ENCODE measurements around the gene CSH2. TPM values are rescaled to one million over a fixed set of nuclear protein-coding genes. Genes with fewer than 3 reads are reported as not detected.
A peak's percentile ranks its signal among the peaks of the same experiment; 100 is the strongest.
"Not testable (repeated sequence)": the region's sequence is repeated elsewhere in the genome, so short reads cannot be mapped to it uniquely, and the experiment has no call there.

Gene CSH2
- total RNA-seq, 2 donors from 2014 or later = 3.6 to 4.0 TPM

GRCh38 chr17:63889026-63889848, 15.8 kb upstream of the CSH2 start:
- peak overlapping the region; percentile 75 for H3K27ac Mint-ChIP-seq
- ATAC-seq = peak; percentile 83
- not testable (repeated sequence) for DNase-seq; H3K36me3 Mint-ChIP-seq (ENCODE audit: low read depth); H3K4me1 Mint-ChIP-seq; H3K9me3 ChIP-seq (ENCODE audit: control insufficient read depth, low read length, poor library complexity, severe bottlenecking)
- peak overlapping the region; percentile 19 for H3K4me3 Mint-ChIP-seq
- peaks cover 12% of the 10 kb centered on the region for H3K27me3 Mint-ChIP-seq

GRCh38 chr17:63885119-63885518, 11.6 kb upstream of the CSH2 start:
- not testable (repeated sequence) for DNase-seq; H3K27ac Mint-ChIP-seq; H3K4me1 Mint-ChIP-seq; H3K4me3 Mint-ChIP-seq; H3K9me3 ChIP-seq (ENCODE audit: control insufficient read depth, low read length, poor library complexity, severe bottlenecking); H3K36me3 Mint-ChIP-seq (ENCODE audit: low read depth); ATAC-seq
- H3K27me3 Mint-ChIP-seq = peaks cover 12% of the 10 kb centered on the region

GRCh38 chr17:63882626-63883126, 9.2 kb upstream of the CSH2 start:
- not testable (repeated sequence) for DNase-seq; H3K4me3 Mint-ChIP-seq; ATAC-seq; H3K4me1 Mint-ChIP-seq; H3K9me3 ChIP-seq (ENCODE audit: control insufficient read depth, low read length, poor library complexity, severe bottlenecking); H3K27ac Mint-ChIP-seq; H3K36me3 Mint-ChIP-seq (ENCODE audit: low read depth)
- H3K27me3 Mint-ChIP-seq = peaks cover 11% of the 10 kb centered on the region

GRCh38 chr17:63881935-63882601, 8.6 kb upstream of the CSH2 start, which contains the start of gene GH2:
Gene GH2 (minus strand): TSS chr17:63881944. CDS start chr17:63881801, 143 bp downstream.
- Mint-ChIP-seq H3K27me3 (peaks cover 9% of the 10 kb centered on the region), H3K36me3 (ENCODE audit: low read depth) (no peaks in the 10 kb centered on the region), H3K4me1 (peaks cover 3% of the 10 kb centered on the region), H3K27ac (no peak within 1 kb of the TSS), H3K4me3 (no peak within 1 kb of the TSS)
- peak; percentile 95 for ATAC-seq
- no peaks in the 10 kb centered on the region for H3K9me3 ChIP-seq (ENCODE audit: control insufficient read depth, low read length, poor library complexity, severe bottlenecking)
- DNase-seq = peak; percentile 21 to 60 (median 41)

GRCh38 chr17:63881337-63881736, 7.9 kb upstream of the CSH2 start:
- not testable (repeated sequence) for H3K4me1 Mint-ChIP-seq; H3K27me3 Mint-ChIP-seq; H3K9me3 ChIP-seq (ENCODE audit: control insufficient read depth, low read length, poor library complexity, severe bottlenecking); DNase-seq; ATAC-seq; H3K4me3 Mint-ChIP-seq; H3K27ac Mint-ChIP-seq; H3K36me3 Mint-ChIP-seq (ENCODE audit: low read depth)

- Mint-ChIP-seq H3K4me3 (no peak overlapping the region), H3K27ac (no peak overlapping the region), H3K4me1 (peaks cover 3% of the 10 kb centered on the region), H3K27me3 (peaks cover 5% of the 10 kb centered on the region), H3K36me3 (ENCODE audit: low read depth) (no peaks in the 10 kb centered on the region)
- H3K9me3 ChIP-seq (ENCODE audit: control insufficient read depth, low read length, poor library complexity, severe bottlenecking) = no peaks in the 10 kb centered on the region
- ATAC-seq (no peak), DNase-seq (no peak)
Measured at GRCh38 chr17:63880706-63881105, 7.2 kb upstream of the CSH2 start.

GRCh38 chr17:63878413-63878812, 4.9 kb upstream of the CSH2 start:
- not testable (repeated sequence) for ATAC-seq; H3K27me3 Mint-ChIP-seq; H3K36me3 Mint-ChIP-seq (ENCODE audit: low read depth); H3K9me3 ChIP-seq (ENCODE audit: control insufficient read depth, low read length, poor library complexity, severe bottlenecking); H3K4me3 Mint-ChIP-seq; H3K27ac Mint-ChIP-seq; H3K4me1 Mint-ChIP-seq; DNase-seq

GRCh38 chr17:63874693-63875092, 1.2 kb upstream of the CSH2 start:
- not testable (repeated sequence) for H3K36me3 Mint-ChIP-seq (ENCODE audit: low read depth); H3K4me1 Mint-ChIP-seq; H3K9me3 ChIP-seq (ENCODE audit: control insufficient read depth, low read length, poor library complexity, severe bottlenecking); H3K27ac Mint-ChIP-seq; H3K27me3 Mint-ChIP-seq; H3K4me3 Mint-ChIP-seq; DNase-seq; ATAC-seq

GRCh38 chr17:63874061-63874626, 667 bp upstream of the CSH2 start:
- H3K27me3 Mint-ChIP-seq; H3K27ac Mint-ChIP-seq; DNase-seq; ATAC-seq; H3K36me3 Mint-ChIP-seq (ENCODE audit: low read depth); H3K4me3 Mint-ChIP-seq; H3K4me1 Mint-ChIP-seq; H3K9me3 ChIP-seq (ENCODE audit: control insufficient read depth, low read length, poor library complexity, severe bottlenecking): not testable (repeated sequence)

- H3K4me3 Mint-ChIP-seq; H3K27me3 Mint-ChIP-seq; H3K27ac Mint-ChIP-seq; H3K36me3 Mint-ChIP-seq (ENCODE audit: low read depth); H3K9me3 ChIP-seq (ENCODE audit: control insufficient read depth, low read length, poor library complexity, severe bottlenecking); DNase-seq; ATAC-seq; H3K4me1 Mint-ChIP-seq: not testable (repeated sequence)
Measured at GRCh38 chr17:63871646-63872365, 1.7 kb downstream of the CSH2 start.

- not testable (repeated sequence) for H3K36me3 Mint-ChIP-seq (ENCODE audit: low read depth); DNase-seq; H3K4me3 Mint-ChIP-seq; H3K27me3 Mint-ChIP-seq; H3K4me1 Mint-ChIP-seq; H3K27ac Mint-ChIP-seq; H3K9me3 ChIP-seq (ENCODE audit: control insufficient read depth, low read length, poor library complexity, severe bottlenecking); ATAC-seq
Measured at GRCh38 chr17:63870292-63870665, 3.2 kb downstream of the CSH2 start.

GRCh38 chr17:63869491-63870291, 3.8 kb downstream of the CSH2 start:
- H3K27ac Mint-ChIP-seq; H3K9me3 ChIP-seq (ENCODE audit: control insufficient read depth, low read length, poor library complexity, severe bottlenecking); ATAC-seq; H3K4me3 Mint-ChIP-seq; H3K27me3 Mint-ChIP-seq; DNase-seq; H3K36me3 Mint-ChIP-seq (ENCODE audit: low read depth); H3K4me1 Mint-ChIP-seq: not testable (repeated sequence)

All from T-helper 17 cell (primary cell).